Panc1 (cell line): ENCODE data around the gene ETNK2. TPM values are rescaled to one million over a fixed set of nuclear protein-coding genes. Genes with fewer than 3 reads are reported as not detected.

ENCODE experiments used
- ATAC-seq: fragments of 200-7000 bp; cut with Tn5 transposase; 2 replicates; pipeline ENCODE4 v1.9.1; 2020; ENCODE audit warnings: mild to moderate bottlenecking, moderate library complexity
- BruUV-seq: library from RNA; stranded (reverse); fragments of 400-500 nt; replicated peaks from 2 replicates; lab custom pipeline; 2021; lab: Mats Ljungman, UMichigan
- CTCF ChIA-PET: fragments of 300-600 bp; sonication (Branson Sonifier 250); formaldehyde crosslinking; loops from one replicate; lab custom pipeline; 2022; ENCODE audit warnings: antibody characterized with exemption; lab: Charles Lee
- POLR2A ChIA-PET: fragments of 300-600 bp; sonication (Branson Sonifier 250); formaldehyde crosslinking; loops from one replicate; lab custom pipeline; 2022; ENCODE audit warnings: antibody characterized with exemption; lab: Charles Lee
- DNase-seq: peaks from one replicate; pipeline ENCODE4 v3.0.0-alpha.2; 2010; ENCODE audit warnings: low read depth, low spot score
- H3K27ac ChIP-seq: 2 replicates; pipeline ENCODE4 v1.5.1; 2011; ENCODE audit warnings: mild to moderate bottlenecking, low read length, inconsistent platforms
- H3K27me3 ChIP-seq: fragments of 200-500 bp; sonication (Bioruptor generic); 2 replicates; pipeline ENCODE4 v1.6.0; 2014; ENCODE audit warnings: low read length, inconsistent platforms; ENCODE audit not compliant: control insufficient read depth, insufficient read depth
- H3K36me3 ChIP-seq: fragments of 200-500 bp; sonication (Bioruptor generic); 2 replicates; pipeline ENCODE4 v1.5.1; 2014; ENCODE audit warnings: inconsistent platforms, mild to moderate bottlenecking, low read length, moderate library complexity; ENCODE audit not compliant: control insufficient read depth, insufficient read depth
- H3K4me1 ChIP-seq: 2 replicates; pipeline ENCODE4 v1.5.1; 2011; ENCODE audit warnings: inconsistent platforms, mild to moderate bottlenecking, low read length, moderate library complexity; ENCODE audit not compliant: control insufficient read depth, insufficient read depth
- H3K4me3 ChIP-seq, 2 experiments: 2 replicates each; pipeline ENCODE4 v1.5.1; 2011 to 2012; ENCODE audit warnings: low read depth in 2 of 2, low read length in 2 of 2, mild to moderate bottlenecking in 2 of 2, inconsistent platforms in 1 of 2, moderate library complexity in 1 of 2
- H3K9me3 ChIP-seq: fragments of 200-500 bp; sonication (Bioruptor generic); 2 replicates; pipeline ENCODE4 v1.5.1; 2014; ENCODE audit warnings: low read depth, mild to moderate bottlenecking, inconsistent platforms, low read length, moderate library complexity; ENCODE audit not compliant: control insufficient read depth, insufficient read depth
- CTCF ChIP-seq: fragments of 450-650 bp; IDR thresholded peaks from 2 replicates; pipeline ENCODE4 v1.5.1; 2017; ENCODE audit warnings: mild to moderate bottlenecking
- POLR2AphosphoS5 ChIP-seq: IDR thresholded peaks from 2 replicates; pipeline ENCODE4 v1.6.1; 2012; ENCODE audit warnings: mild to moderate bottlenecking, low read depth, low read length, moderate library complexity
- REST ChIP-seq, 2 experiments: IDR thresholded peaks; 2 replicates each; pipeline ENCODE4 v1.6.1; 2011 to 2012; ENCODE audit warnings: low read depth in 2 of 2, control low read depth in 1 of 2, low read length in 1 of 2, mild to moderate bottlenecking in 1 of 2, moderate library complexity in 1 of 2; ENCODE audit not compliant: insufficient read depth in 1 of 2
- SIN3A ChIP-seq: IDR thresholded peaks from 2 replicates; pipeline ENCODE4 v1.6.1; 2012; ENCODE audit warnings: low read depth, mild to moderate bottlenecking, low read length, moderate library complexity, borderline replicate concordance; ENCODE audit not compliant: insufficient read depth
- TCF7L2 ChIP-seq: IDR thresholded peaks from 2 replicates; pipeline ENCODE4 v1.6.1; 2011; ENCODE audit warnings: mild to moderate bottlenecking, low read depth, low read length, inconsistent platforms
- in situ Hi-C: cut with HindIII; loops from 2 replicates; pipeline ENCODE4 v1.10.0; 2016; ENCODE audit warnings: low sequenced_read_pairs, low pct_unique_long_range_greater_than_20kb
- intact Hi-C: fragments of 100-400 bp; cut with micrococcal nuclease; formaldehyde crosslinking; loops from one replicate; pipeline ENCODE4 v1.10.0; 2022; ENCODE audit not compliant: unreplicated experiment
- total RNA-seq: library from RNA; stranded (reverse); gene quantifications from one replicate; pipeline ENCODE4 v1.2.1, GENCODE V29; 2021; ENCODE audit not compliant: unreplicated experiment

Gene ETNK2
- total RNA-seq, 1 experiment from 2014 or later, result 6.7 TPM

GRCh38 chr1:204107892-204108291 is 44.0 kb downstream of the ETNK2 start:
- CTCF ChIA-PET, result no interaction called here
- POLR2A ChIA-PET, result no interaction called here
- H3K27ac ChIP-seq, result no peak overlapping the region
- DNase-seq, result no peak
- TF ChIP-seq TCF7L2 (no peak), REST (IDR thresholded peaks at IDR 0.05; ENCODE audit: insufficient read depth in 1 of 2, low read depth in 2 of 2, low read length in 1 of 2) (no peak), CTCF (no peak), POLR2AphosphoS5 (no peak), SIN3A (no peak)
- H3K27me3 ChIP-seq, result no peaks in the 10 kb centered on the region
- in situ Hi-C loops, result no loop called here
- H3K36me3 ChIP-seq, result no peaks in the 10 kb centered on the region
- peaks cover 36% of the 10 kb centered on the region for H3K4me1 ChIP-seq
- H3K9me3 ChIP-seq, result no peaks in the 10 kb centered on the region
- intact Hi-C loops, result no loop called here
- ATAC-seq, result no peak
- no peak overlapping the region for H3K4me3 ChIP-seq
- BruUV-seq, result no TSS peak

- TF ChIP-seq CTCF, result no peak
- H3K36me3 ChIP-seq, result no peaks in the 10 kb centered on the region
- H3K9me3 ChIP-seq, result no peaks in the 10 kb centered on the region
- intact Hi-C loops, result no loop called here
- no peaks in the 10 kb centered on the region for H3K27me3 ChIP-seq
- DNase-seq, result no peak
- BruUV-seq, result no TSS peak
- ATAC-seq, result no peak
- POLR2A ChIA-PET, result no interaction called here
- in situ Hi-C loops, result no loop called here
- H3K27ac ChIP-seq, result no peak overlapping the region
- CTCF ChIA-PET, result no interaction called here
- peaks cover 43% of the 10 kb centered on the region for H3K4me1 ChIP-seq
- H3K4me3 ChIP-seq, result no peak overlapping the region
Measured at GRCh38 chr1:204106825-204107224, 45.0 kb downstream of the ETNK2 start.

GRCh38 chr1:204105131-204105515 is 46.7 kb downstream of the ETNK2 start:
- H3K4me3 ChIP-seq, result no peak overlapping the region
- no peaks in the 10 kb centered on the region for H3K9me3 ChIP-seq
- CTCF ChIA-PET, result no interaction called here
- no peak for ATAC-seq
- TF ChIP-seq REST (IDR thresholded peaks at IDR 0.05; ENCODE audit: insufficient read depth in 1 of 2, low read depth in 2 of 2, low read length in 1 of 2), result no peak
- no peak for TF ChIP-seq CTCF
- no peak for TF ChIP-seq TCF7L2
- TF ChIP-seq POLR2AphosphoS5, result no peak
- no peak for TF ChIP-seq SIN3A
- H3K27ac ChIP-seq, result peak overlapping the region; percentile 60
- POLR2A ChIA-PET, result no interaction called here
- no peak for DNase-seq
- in situ Hi-C loops, result no loop called here
- intact Hi-C loops, result no loop called here
- no TSS peak for BruUV-seq
- H3K4me1 ChIP-seq, result peaks cover 34% of the 10 kb centered on the region
- no peaks in the 10 kb centered on the region for H3K27me3 ChIP-seq
- H3K36me3 ChIP-seq, result no peaks in the 10 kb centered on the region
